ENCODE data around the gene SYF2.
"Not testable (repeated sequence)": the region's sequence is repeated elsewhere in the genome, so short reads cannot be mapped to it uniquely, and the experiment has no call there.

DNA sequence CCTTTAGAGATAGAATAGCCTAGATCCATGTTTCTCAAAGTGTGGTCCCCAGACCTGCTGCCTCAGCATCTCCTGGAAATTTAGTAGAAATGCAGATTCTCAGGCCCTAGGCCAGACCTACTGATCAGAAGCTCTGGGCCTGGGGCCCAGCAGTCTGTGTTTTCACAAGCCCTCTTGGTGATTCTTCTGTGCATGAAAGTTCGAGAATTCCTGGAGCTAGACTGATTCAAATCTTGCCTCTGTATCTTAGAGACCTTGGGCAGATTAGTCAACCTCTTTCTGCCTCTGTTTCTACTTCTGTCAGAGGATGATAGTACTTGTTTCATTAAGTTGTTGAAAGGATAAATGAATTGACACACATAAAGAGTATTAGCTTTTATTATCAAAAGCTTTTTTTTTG is 45.0 kb upstream of the SYF2 start:
- TF ChIP-seq, protein P1, sequence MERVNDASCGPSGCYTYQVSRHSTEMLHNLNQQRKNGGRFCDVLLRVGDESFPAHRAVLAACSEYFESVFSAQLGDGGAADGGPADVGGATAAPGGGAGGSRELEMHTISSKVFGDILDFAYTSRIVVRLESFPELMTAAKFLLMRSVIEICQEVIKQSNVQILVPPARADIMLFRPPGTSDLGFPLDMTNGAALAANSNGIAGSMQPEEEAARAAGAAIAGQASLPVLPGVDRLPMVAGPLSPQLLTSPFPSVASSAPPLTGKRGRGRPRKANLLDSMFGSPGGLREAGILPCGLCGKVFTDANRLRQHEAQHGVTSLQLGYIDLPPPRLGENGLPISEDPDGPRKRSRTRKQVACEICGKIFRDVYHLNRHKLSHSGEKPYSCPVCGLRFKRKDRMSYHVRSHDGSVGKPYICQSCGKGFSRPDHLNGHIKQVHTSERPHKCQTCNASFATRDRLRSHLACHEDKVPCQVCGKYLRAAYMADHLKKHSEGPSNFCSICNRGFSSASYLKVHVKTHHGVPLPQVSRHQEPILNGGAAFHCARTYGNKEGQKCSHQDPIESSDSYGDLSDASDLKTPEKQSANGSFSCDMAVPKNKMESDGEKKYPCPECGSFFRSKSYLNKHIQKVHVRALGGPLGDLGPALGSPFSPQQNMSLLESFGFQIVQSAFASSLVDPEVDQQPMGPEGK (CRISPR knock-in tag; IDR thresholded peaks at IDR 0.05; ENCODE audit: borderline replicate concordance) = not testable (repeated sequence)
- TF ChIP-seq OSR1 (CRISPR knock-in tag; IDR thresholded peaks at IDR 0.05) = not testable (repeated sequence)
